Erythroblast (primary cell): Measurements from ENCODE around the gene PAPOLA.

ENCODE experiments used
- GATA1 ChIP-seq: IDR thresholded peaks from 2 replicates; pipeline ENCODE4 v1.6.1; 2011; ENCODE audit warnings: low read depth, mild to moderate bottlenecking, control low read depth, low read length, moderate library complexity
- POLR2A ChIP-seq: IDR thresholded peaks from 2 replicates; pipeline ENCODE4 v1.6.1; 2011; ENCODE audit warnings: mild to moderate bottlenecking, low read length

DNA sequence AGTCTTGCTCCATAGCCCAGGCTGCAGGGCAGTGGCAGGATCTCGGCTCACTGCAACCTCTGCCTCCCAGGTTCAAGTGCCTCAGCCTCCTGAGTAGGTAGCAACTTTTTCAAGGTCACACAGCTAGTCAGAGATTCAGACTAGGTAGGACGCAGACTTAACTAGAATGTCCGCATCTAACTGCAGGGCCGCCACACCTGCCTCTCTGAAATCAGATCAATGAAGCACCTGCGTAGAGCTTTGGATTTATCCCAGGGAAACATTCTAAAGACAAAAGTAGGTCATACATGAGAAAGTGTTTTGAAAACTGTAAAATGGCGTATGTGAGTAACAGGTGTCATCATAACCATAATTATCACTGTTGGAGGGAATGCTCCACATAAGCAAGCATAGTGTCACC is 49.5 kb upstream of the PAPOLA start:
- TF ChIP-seq POLR2A (no peak), GATA1 (no peak)
